Gastrocnemius medialis (tissue), 4 donors: Measurements from ENCODE around the gene PRKAB1.

ENCODE experiments used
- POLR2A ChIP-seq, 2 donors: fragments of 450-650 bp; IDR thresholded peaks; one replicate each; pipeline ENCODE4 v1.6.1; 2017; ENCODE audit warnings: antibody characterized with exemption in 2 of 2, mild to moderate bottlenecking in 2 of 2, moderate library complexity in 2 of 2
- TF ChIP-seq, protein P1 (sequence below), 5 experiments: fragments of 450-650 bp in 3 of 5; fragments of 200-600 bp in 2 of 5; sonication (generic) in 2 of 5; IDR thresholded peaks in 4 of 5; conservative IDR thresholded peaks in 1 of 5; 1 replicate in 4 of 5; 2 replicates in 1 of 5; pipeline ENCODE4 v1.5.1; 2016 to 2019; ENCODE audit warnings: antibody characterized with exemption in 5 of 5, mild to moderate bottlenecking in 3 of 5, moderate library complexity in 3 of 5

DNA sequence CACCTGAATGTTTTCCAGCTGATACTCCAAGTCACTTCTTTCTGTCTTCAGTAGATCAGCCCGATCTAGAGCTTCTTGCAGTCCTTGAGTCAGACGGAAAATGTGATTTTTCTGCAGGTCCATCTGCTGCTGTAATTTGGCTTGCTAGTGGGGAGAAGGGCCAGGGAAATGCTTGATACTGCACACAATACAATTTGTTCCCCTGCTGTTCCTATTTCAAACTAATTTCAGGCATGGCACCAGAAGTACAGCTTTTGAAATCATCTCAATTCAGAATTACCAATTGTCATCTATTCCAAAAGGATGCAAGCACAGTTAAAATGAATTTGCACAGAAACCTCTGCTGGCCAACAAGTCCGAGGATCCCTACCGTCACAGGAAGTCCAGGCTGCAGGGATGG lies 53.4 kb downstream of the PRKAB1 start:
- TF ChIP-seq, protein P1, sequence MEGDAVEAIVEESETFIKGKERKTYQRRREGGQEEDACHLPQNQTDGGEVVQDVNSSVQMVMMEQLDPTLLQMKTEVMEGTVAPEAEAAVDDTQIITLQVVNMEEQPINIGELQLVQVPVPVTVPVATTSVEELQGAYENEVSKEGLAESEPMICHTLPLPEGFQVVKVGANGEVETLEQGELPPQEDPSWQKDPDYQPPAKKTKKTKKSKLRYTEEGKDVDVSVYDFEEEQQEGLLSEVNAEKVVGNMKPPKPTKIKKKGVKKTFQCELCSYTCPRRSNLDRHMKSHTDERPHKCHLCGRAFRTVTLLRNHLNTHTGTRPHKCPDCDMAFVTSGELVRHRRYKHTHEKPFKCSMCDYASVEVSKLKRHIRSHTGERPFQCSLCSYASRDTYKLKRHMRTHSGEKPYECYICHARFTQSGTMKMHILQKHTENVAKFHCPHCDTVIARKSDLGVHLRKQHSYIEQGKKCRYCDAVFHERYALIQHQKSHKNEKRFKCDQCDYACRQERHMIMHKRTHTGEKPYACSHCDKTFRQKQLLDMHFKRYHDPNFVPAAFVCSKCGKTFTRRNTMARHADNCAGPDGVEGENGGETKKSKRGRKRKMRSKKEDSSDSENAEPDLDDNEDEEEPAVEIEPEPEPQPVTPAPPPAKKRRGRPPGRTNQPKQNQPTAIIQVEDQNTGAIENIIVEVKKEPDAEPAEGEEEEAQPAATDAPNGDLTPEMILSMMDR (IDR thresholded peaks at IDR 0.05 in 4 of 5, conservative IDR thresholded peaks at IDR 0.05 in 1 of 5): no peak
- no peak for TF ChIP-seq POLR2A (IDR thresholded peaks at IDR 0.05)
